Neural cell (in vitro differentiated cells): Measurements from ENCODE around the gene DHX34. TPM values are rescaled to one million over a fixed set of nuclear protein-coding genes. Genes with fewer than 3 reads are reported as not detected.

Source experiments
- H2AFZ ChIP-seq: fragments of 200-600, 300-800 bp; sonication (generic), shearing (Covaris generic); 2 replicates; pipeline ENCODE4 v1.6.0; 2014; ENCODE audit warnings: low read depth, mild to moderate bottlenecking, antibody characterized with exemption, low read length, moderate library complexity
- H3F3A ChIP-seq: fragments of 200-600 bp; shearing (Covaris generic); 2 replicates; pipeline ENCODE4 v1.6.1; 2016; ENCODE audit warnings: mild to moderate bottlenecking, moderate library complexity, mixed read lengths, antibody characterized with exemption, low read length; ENCODE audit not compliant: insufficient read depth, poor library complexity, severe bottlenecking
- H3K27ac ChIP-seq: fragments of 200-600, 300-800 bp; sonication (generic), shearing (Covaris generic); 2 replicates; pipeline ENCODE4 v1.5.1; 2014; ENCODE audit warnings: mild to moderate bottlenecking, low read length, moderate library complexity
- H3K27me3 ChIP-seq: fragments of 300-800, 200-600 bp; sonication (generic), shearing (Covaris generic); 2 replicates; pipeline ENCODE4 v1.6.0; 2014; ENCODE audit warnings: mild to moderate bottlenecking, low read depth, low read length, moderate library complexity; ENCODE audit not compliant: insufficient read depth
- H3K36me3 ChIP-seq: fragments of 300-800, 200-600 bp; sonication (generic), shearing (Covaris generic); 2 replicates; pipeline ENCODE4 v1.5.1; 2014; ENCODE audit warnings: mild to moderate bottlenecking, antibody characterized with exemption, low read length, moderate library complexity; ENCODE audit not compliant: insufficient read depth
- H3K4me2 ChIP-seq: fragments of 300-800, 200-600 bp; sonication (generic), shearing (Covaris generic); 2 replicates; pipeline ENCODE4 v1.6.0; 2014; ENCODE audit warnings: mild to moderate bottlenecking, low read length
- H3K4me3 ChIP-seq: fragments of 300-800, 200-600 bp; sonication (generic), shearing (Covaris generic); 2 replicates; pipeline ENCODE4 v1.5.1; 2014; ENCODE audit warnings: mild to moderate bottlenecking, low read length, moderate library complexity
- H3K79me2 ChIP-seq: fragments of 200-600 bp; shearing (Covaris generic); replicated peaks from 2 replicates; pipeline ENCODE4 v1.6.0; 2014; ENCODE audit warnings: mild to moderate bottlenecking, low read length, moderate library complexity; ENCODE audit not compliant: insufficient read depth
- H3K9ac ChIP-seq: fragments of 300-800, 200-600 bp; sonication (generic), shearing (Covaris generic); 2 replicates; pipeline ENCODE4 v1.6.1; 2016; ENCODE audit warnings: mild to moderate bottlenecking, low read length, mixed read lengths
- H3K9me2 ChIP-seq: fragments of 200-600 bp; shearing (Covaris generic); 2 replicates; pipeline ENCODE4 v1.6.1; 2016; ENCODE audit warnings: mild to moderate bottlenecking, low read length, mixed read lengths; ENCODE audit not compliant: insufficient read depth
- H3K9me3 ChIP-seq: fragments of 200-600, 300-800 bp; sonication (generic), shearing (Covaris generic); 2 replicates; pipeline ENCODE4 v1.6.1; 2016; ENCODE audit warnings: mild to moderate bottlenecking, mixed run types, low read length, moderate library complexity, mixed read lengths
- H4K20me1 ChIP-seq: fragments of 200-600 bp; shearing (Covaris generic); 2 replicates; pipeline ENCODE4 v1.6.1; 2016; ENCODE audit warnings: mild to moderate bottlenecking, mixed run types; ENCODE audit not compliant: insufficient read depth
- CTCF ChIP-seq: fragments of 450-650 bp; IDR thresholded peaks from 2 replicates; pipeline ENCODE4 v1.5.1; 2014; ENCODE audit warnings: antibody characterized with exemption, mild to moderate bottlenecking, moderate library complexity; ENCODE audit not compliant: poor library complexity, severe bottlenecking
- EP300 ChIP-seq: fragments of 450-650 bp; conservative IDR thresholded peaks from 2 replicates; pipeline ENCODE4 v1.6.1; 2014; ENCODE audit warnings: antibody characterized with exemption, mild to moderate bottlenecking, moderate library complexity; ENCODE audit not compliant: poor library complexity, severe bottlenecking
- EZH2 ChIP-seq: fragments of 200-600, 300-800 bp; shearing (Covaris generic), sonication (generic); IDR thresholded peaks from 2 replicates; pipeline ENCODE4 v1.6.1; 2014; ENCODE audit warnings: antibody characterized with exemption, low read length, borderline replicate concordance, mild to moderate bottlenecking; ENCODE audit not compliant: insufficient read depth, poor library complexity, severe bottlenecking
- MXI1 ChIP-seq: fragments of 450-650 bp; conservative IDR thresholded peaks from 2 replicates; pipeline ENCODE4 v1.6.1; 2014; ENCODE audit warnings: antibody characterized with exemption, mild to moderate bottlenecking; ENCODE audit not compliant: poor library complexity, severe bottlenecking
- POLR2AphosphoS5 ChIP-seq: IDR thresholded peaks from 2 replicates; pipeline ENCODE4 v1.6.1; 2012
- RAD21 ChIP-seq: fragments of 450-650 bp; conservative IDR thresholded peaks from 2 replicates; pipeline ENCODE4 v1.6.1; 2014; ENCODE audit warnings: antibody characterized with exemption, mild to moderate bottlenecking, moderate library complexity
- REST ChIP-seq: IDR thresholded peaks from 2 replicates; pipeline ENCODE4 v1.6.1; 2012; ENCODE audit warnings: borderline replicate concordance
- SMC3 ChIP-seq: fragments of 450-650 bp; conservative IDR thresholded peaks from 2 replicates; pipeline ENCODE4 v1.6.1; 2014; ENCODE audit warnings: antibody characterized with exemption, mild to moderate bottlenecking, moderate library complexity; ENCODE audit not compliant: poor library complexity
- TAF1 ChIP-seq: IDR thresholded peaks from 2 replicates; pipeline ENCODE4 v1.6.1; 2012; ENCODE audit warnings: low read depth
- polyA plus RNA-seq: library from polyadenylated mRNA; depleted of rRNA; stranded (reverse); fragments of >200 nt; gene quantifications from 2 replicates; pipeline ENCODE4 v1.2.3, GENCODE V29; 2014

The DHX34 gene
- polyA plus RNA-seq, 1 donor from 2014 or later, result 11.7 TPM

GRCh38 chr19:47378246-47378645, 29.1 kb downstream of the DHX34 start:
- Histone ChIP-seq H3K36me3 (no peaks in the 10 kb centered on the region), H3F3A (no peaks in the 10 kb centered on the region), H3K9ac (no peak overlapping the region), H3K4me2 (no peak overlapping the region), H3K9me3 (no peaks in the 10 kb centered on the region), H3K9me2 (no peaks in the 10 kb centered on the region), H3K27ac (no peak overlapping the region), H3K27me3 (no peaks in the 10 kb centered on the region), H4K20me1 (no peaks in the 10 kb centered on the region), H2AFZ (no peak overlapping the region), H3K4me3 (no peak overlapping the region), H3K79me2 (no peaks in the 10 kb centered on the region)
- TF ChIP-seq RAD21 (no peak), CTCF (no peak), EP300 (no peak)

GRCh38 chr19:47379381-47379938, 30.3 kb downstream of the DHX34 start:
- Histone ChIP-seq H3K27me3 (no peaks in the 10 kb centered on the region), H3K9me3 (no peaks in the 10 kb centered on the region), H3K79me2 (no peaks in the 10 kb centered on the region), H4K20me1 (no peaks in the 10 kb centered on the region), H3K36me3 (no peaks in the 10 kb centered on the region), H3K4me2 (no peak overlapping the region), H2AFZ (no peak overlapping the region), H3K9ac (no peak overlapping the region), H3F3A (no peaks in the 10 kb centered on the region), H3K9me2 (no peaks in the 10 kb centered on the region), H3K27ac (no peak overlapping the region), H3K4me3 (no peak overlapping the region)
- TF ChIP-seq POLR2AphosphoS5 (no peak), REST (no peak), TAF1 (no peak), RAD21 (no peak), MXI1 (no peak), CTCF (no peak), EP300 (no peak), SMC3 (no peak), EZH2 (no peak)
